SK-N-SH treated with all-trans-retinoic acid at 6 μM for 48 hours (cell line): ENCODE data around the gene XRN2.

Experiments used
- CSDC2 ChIP-seq: fragments of 250-450 bp; sonication (Bioruptor Pico); IDR thresholded peaks from 2 replicates; pipeline ENCODE4 v1.5.0; 2020; ENCODE audit warnings: mild to moderate bottlenecking, moderate library complexity
- TCF4 ChIP-seq: fragments of 250-450 bp; sonication (Bioruptor Pico); IDR thresholded peaks from 2 replicates; pipeline ENCODE4 v1.8.0; 2021; ENCODE audit warnings: mild to moderate bottlenecking, moderate library complexity, borderline replicate concordance
- ZC3H10 ChIP-seq: fragments of 250-450 bp; sonication (Bioruptor Pico); IDR thresholded peaks from 2 replicates; pipeline ENCODE4 v1.5.1; 2021; ENCODE audit warnings: mild to moderate bottlenecking, moderate library complexity

- no peak for TF ChIP-seq TCF4 (CRISPR knock-in tag)
- TF ChIP-seq ZC3H10 = no peak
- TF ChIP-seq CSDC2 (CRISPR knock-in tag) = no peak
These were observed 44.7 kb upstream of the XRN2 start for GRCh38 chr20:21258411-21258810.
